ENCODE measurements around the gene GLOD4. TPM values are rescaled to one million over a fixed set of nuclear protein-coding genes. Genes with fewer than 3 reads are reported as not detected.
A peak's percentile ranks its signal among the peaks of the same experiment; 100 is the strongest.

The GLOD4 gene
- total and polyA plus RNA-seq, 2 donors (not counting 1 experiment from before 2014, with no cell fraction given) = 31.7 to 62.8 TPM

GRCh38 chr17:773467-774312 is 8.4 kb downstream of the GLOD4 start:
- Histone ChIP-seq H3K27ac (ENCODE audit: insufficient read depth, low read length) (no peak overlapping the region), H3K36me3 (ENCODE audit: control insufficient read depth, insufficient read depth, low read length) (peaks cover 17% of the 10 kb centered on the region), H3K4me2 (ENCODE audit: extremely low read depth, insufficient read depth, low read length) (no peak overlapping the region), H3K27me3 (ENCODE audit: control insufficient read depth, insufficient read depth, low read length) (no peaks in the 10 kb centered on the region), H3K4me3 (replicated peaks in 1 of 4; ENCODE audit: control extremely low read depth in 1 of 4, insufficient read depth in 1 of 4, low read depth in 3 of 4, low read length in 4 of 4) (no peak overlapping the region), H3K4me1 (ENCODE audit: control insufficient read depth, extremely low read depth, insufficient read depth, low read length) (no peaks in the 10 kb centered on the region), H2AFZ (ENCODE audit: low read length) (no peak overlapping the region), H4K20me1 (ENCODE audit: control insufficient read depth, extremely low read depth, insufficient read depth, low read length) (no peaks in the 10 kb centered on the region), H3K9me3 (ENCODE audit: control insufficient read depth, insufficient read depth, low read depth, low read length) (no peaks in the 10 kb centered on the region), H3K9ac (ENCODE audit: insufficient read depth, low read length) (no peak overlapping the region), H3K79me2 (ENCODE audit: control insufficient read depth, insufficient read depth, low read length) (no peaks in the 10 kb centered on the region)
- DNase-seq (ENCODE audit: low read depth in 2 of 2) = peak in 1 of 2 donors; percentile 27
- TF ChIP-seq EZH2 (IDR thresholded peaks at IDR 0.05; ENCODE audit: low read length, missing control alignments) (no peak), CTCF (conservative IDR thresholded peaks at IDR 0.05 in 1 of 2, IDR thresholded peaks at IDR 0.05 in 1 of 2; ENCODE audit: low read depth in 1 of 2, low read length in 2 of 2) (no peak)

- peaks cover 15% of the 10 kb centered on the region for H3K36me3 ChIP-seq (ENCODE audit: control insufficient read depth, insufficient read depth, low read length)
- no peak overlapping the region for H3K9ac ChIP-seq (ENCODE audit: insufficient read depth, low read length)
- H4K20me1 ChIP-seq (ENCODE audit: control insufficient read depth, extremely low read depth, insufficient read depth, low read length) = no peaks in the 10 kb centered on the region
- no peaks in the 10 kb centered on the region for H3K79me2 ChIP-seq (ENCODE audit: control insufficient read depth, insufficient read depth, low read length)
- no peak overlapping the region for H2AFZ ChIP-seq (ENCODE audit: low read length)
- no peak overlapping the region for H3K4me2 ChIP-seq (ENCODE audit: extremely low read depth, insufficient read depth, low read length)
- TF ChIP-seq CTCF (conservative IDR thresholded peaks at IDR 0.05 in 1 of 2, IDR thresholded peaks at IDR 0.05 in 1 of 2; ENCODE audit: low read depth in 1 of 2, low read length in 2 of 2) (no peak), EZH2 (IDR thresholded peaks at IDR 0.05; ENCODE audit: low read length, missing control alignments) (no peak)
- H3K4me3 ChIP-seq (replicated peaks in 1 of 4; ENCODE audit: control extremely low read depth in 1 of 4, insufficient read depth in 1 of 4, low read depth in 3 of 4, low read length in 4 of 4) = no peak overlapping the region
- no peaks in the 10 kb centered on the region for H3K9me3 ChIP-seq (ENCODE audit: control insufficient read depth, insufficient read depth, low read depth, low read length)
- H3K4me1 ChIP-seq (ENCODE audit: control insufficient read depth, extremely low read depth, insufficient read depth, low read length) = no peaks in the 10 kb centered on the region
- no peaks in the 10 kb centered on the region for H3K27me3 ChIP-seq (ENCODE audit: control insufficient read depth, insufficient read depth, low read length)
- no peak for DNase-seq (ENCODE audit: low read depth in 2 of 2)
- H3K27ac ChIP-seq (ENCODE audit: insufficient read depth, low read length) = no peak overlapping the region
These were observed 9.1 kb downstream of the GLOD4 start for GRCh38 chr17:773016-773415.

GRCh38 chr17:767076-767475 is 15.0 kb downstream of the GLOD4 start:
- no peak overlapping the region for H3K4me2 ChIP-seq (ENCODE audit: extremely low read depth, insufficient read depth, low read length)
- no peak overlapping the region for H3K4me3 ChIP-seq (replicated peaks in 1 of 4; ENCODE audit: control extremely low read depth in 1 of 4, insufficient read depth in 1 of 4, low read depth in 3 of 4, low read length in 4 of 4)
- no peaks in the 10 kb centered on the region for H3K9me3 ChIP-seq (ENCODE audit: control insufficient read depth, insufficient read depth, low read depth, low read length)
- H3K4me1 ChIP-seq (ENCODE audit: control insufficient read depth, extremely low read depth, insufficient read depth, low read length) = no peaks in the 10 kb centered on the region
- DNase-seq (ENCODE audit: low read depth in 2 of 2) = no peak
- peaks cover 12% of the 10 kb centered on the region for H3K36me3 ChIP-seq (ENCODE audit: control insufficient read depth, insufficient read depth, low read length)
- no peak overlapping the region for H2AFZ ChIP-seq (ENCODE audit: low read length)
- H3K79me2 ChIP-seq (ENCODE audit: control insufficient read depth, insufficient read depth, low read length) = no peaks in the 10 kb centered on the region
- no peak overlapping the region for H3K27ac ChIP-seq (ENCODE audit: insufficient read depth, low read length)
- no peaks in the 10 kb centered on the region for H3K27me3 ChIP-seq (ENCODE audit: control insufficient read depth, insufficient read depth, low read length)
- H4K20me1 ChIP-seq (ENCODE audit: control insufficient read depth, extremely low read depth, insufficient read depth, low read length) = no peaks in the 10 kb centered on the region
- no peak overlapping the region for H3K9ac ChIP-seq (ENCODE audit: insufficient read depth, low read length)
- no peak for TF ChIP-seq CTCF (conservative IDR thresholded peaks at IDR 0.05 in 1 of 2, IDR thresholded peaks at IDR 0.05 in 1 of 2; ENCODE audit: low read depth in 1 of 2, low read length in 2 of 2)
- no peak for TF ChIP-seq EZH2 (IDR thresholded peaks at IDR 0.05; ENCODE audit: low read length, missing control alignments)

All from fibroblast of lung (primary cell).